Memory B cell (primary cell): ENCODE data around the gene POMZP3.
"Not testable (repeated sequence)": the region's sequence is repeated elsewhere in the genome, so short reads cannot be mapped to it uniquely, and the experiment has no call there.

ENCODE experiments used
- ATAC-seq: fragments of 150-1000 bp; cut with Tn5 transposase; 2 replicates; pipeline ENCODE4 v1.10.0; 2021; ENCODE audit warnings: low read depth, mild to moderate bottlenecking, moderate library complexity
- DNase-seq, 2 donors: peaks; one replicate each; pipeline ENCODE4 v3.0.0; 2022; ENCODE audit warnings: low spot score in 2 of 2
- H3K27ac Mint-ChIP-seq: one replicate; pipeline ENCODE4 v1.8.0; 2022; ENCODE audit warnings: mild to moderate bottlenecking, moderate library complexity, mixed read lengths
- H3K27me3 Mint-ChIP-seq: one replicate; pipeline ENCODE4 v1.8.0; 2022; ENCODE audit warnings: mixed read lengths
- H3K36me3 Mint-ChIP-seq: one replicate; pipeline ENCODE4 v1.8.0; 2022; ENCODE audit warnings: mild to moderate bottlenecking, mixed read lengths
- H3K4me1 Mint-ChIP-seq: one replicate; pipeline ENCODE4 v1.8.0; 2022; ENCODE audit warnings: mixed read lengths
- H3K4me3 Mint-ChIP-seq: one replicate; pipeline ENCODE4 v1.8.0; 2022; ENCODE audit warnings: mild to moderate bottlenecking, moderate library complexity, mixed read lengths
- H3K9me3 Mint-ChIP-seq: one replicate; pipeline ENCODE4 v1.8.0; 2022; ENCODE audit warnings: mixed read lengths

POMZP3 gene

GRCh38 chr7:76600650-76601049, 26.4 kb downstream of the POMZP3 start:
- not testable (repeated sequence) for H3K4me3 Mint-ChIP-seq
- peak overlapping the region; percentile 35 for H3K27ac Mint-ChIP-seq

GRCh38 chr7:76600116-76600482, 27.0 kb downstream of the POMZP3 start:
- H3K27me3 Mint-ChIP-seq, DNase-seq, H3K36me3 Mint-ChIP-seq, H3K27ac Mint-ChIP-seq, ATAC-seq, H3K4me3 Mint-ChIP-seq, H3K9me3 Mint-ChIP-seq, H3K4me1 Mint-ChIP-seq: not testable (repeated sequence)

More at GRCh38 chr7:76600650-76601049, 26.4 kb downstream of the POMZP3 start:
- not testable (repeated sequence) for DNase-seq, H3K4me1 Mint-ChIP-seq, H3K36me3 Mint-ChIP-seq, H3K9me3 Mint-ChIP-seq, H3K27me3 Mint-ChIP-seq, ATAC-seq

DNA sequence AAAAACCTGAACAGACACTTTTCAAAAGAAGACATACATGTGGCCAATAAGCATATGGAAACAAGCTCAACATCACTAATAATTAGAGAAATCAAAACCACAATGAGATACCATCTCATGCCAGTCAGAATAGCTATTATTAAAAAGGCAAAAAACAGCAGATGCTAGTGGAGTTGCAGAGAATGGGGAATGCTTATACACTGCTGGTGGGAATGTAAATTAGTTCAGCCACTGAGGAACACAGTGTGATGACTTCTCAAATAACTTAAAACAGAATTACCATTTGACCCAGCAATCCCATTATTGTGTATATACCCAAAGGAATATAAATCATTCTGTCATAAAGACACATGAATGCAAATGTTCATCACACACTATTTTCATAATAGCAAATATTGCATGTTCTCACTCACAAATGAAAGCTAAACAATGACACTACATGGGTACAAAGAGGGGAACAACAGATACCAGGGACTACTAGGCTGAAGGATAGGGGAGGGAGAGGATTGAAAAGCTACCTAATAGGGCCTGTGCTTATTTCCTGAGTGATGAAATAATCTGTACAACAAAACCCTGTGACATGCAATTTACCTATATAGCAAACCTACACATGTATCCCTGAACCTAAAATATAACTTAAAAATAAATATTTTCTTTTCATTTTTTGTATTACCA, 28.4 kb downstream of the POMZP3 start:
- not testable (repeated sequence) for H3K36me3 Mint-ChIP-seq, H3K4me3 Mint-ChIP-seq, DNase-seq, H3K27ac Mint-ChIP-seq, H3K9me3 Mint-ChIP-seq, H3K27me3 Mint-ChIP-seq, ATAC-seq, H3K4me1 Mint-ChIP-seq

DNA sequence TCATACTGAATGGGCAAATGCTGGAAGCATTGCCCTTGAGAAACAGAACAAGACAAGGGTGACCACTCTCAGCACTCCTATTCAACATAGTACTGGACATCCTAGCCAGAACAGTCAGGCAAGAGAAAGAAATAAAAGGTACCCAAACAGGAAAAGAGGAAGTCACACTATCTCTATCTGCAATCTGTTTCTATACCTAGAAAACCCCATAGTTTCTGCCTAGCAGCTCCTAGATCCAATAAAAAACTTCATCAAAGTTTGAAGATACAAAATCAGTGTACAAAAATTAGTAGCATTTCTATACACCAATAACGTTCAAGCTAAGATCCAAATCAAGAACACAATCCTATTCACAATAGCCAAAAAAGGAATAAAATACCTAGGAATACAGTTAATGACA, 29.8 kb downstream of the POMZP3 start:
- not testable (repeated sequence) for H3K4me3 Mint-ChIP-seq, H3K4me1 Mint-ChIP-seq, H3K27me3 Mint-ChIP-seq, H3K27ac Mint-ChIP-seq, DNase-seq, H3K36me3 Mint-ChIP-seq, H3K9me3 Mint-ChIP-seq
- ATAC-seq: peak; percentile 47

DNA sequence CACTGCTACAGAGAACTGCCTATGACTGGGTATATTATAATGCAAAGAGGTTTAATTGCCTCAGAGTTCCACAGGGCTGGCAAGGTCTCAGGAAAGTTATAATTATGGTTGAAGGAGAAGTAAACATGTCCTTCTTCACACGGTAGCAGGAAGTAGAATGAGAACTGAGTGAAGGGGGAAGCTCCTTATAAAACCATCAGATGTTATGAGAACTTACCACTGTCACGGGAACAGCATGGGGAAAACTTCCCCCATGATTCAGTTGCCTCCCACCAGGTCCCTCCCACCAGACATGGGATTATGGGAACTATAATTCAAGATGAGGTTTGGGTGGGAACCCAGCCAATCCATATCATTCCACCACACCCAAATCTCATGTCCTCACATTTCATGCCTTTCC, 34.4 kb downstream of the POMZP3 start:
- H3K4me3 Mint-ChIP-seq, H3K9me3 Mint-ChIP-seq, H3K27ac Mint-ChIP-seq, ATAC-seq, H3K36me3 Mint-ChIP-seq, H3K27me3 Mint-ChIP-seq, DNase-seq: not testable (repeated sequence)
- peaks cover 14% of the 10 kb centered on the region for H3K4me1 Mint-ChIP-seq

- peaks cover 14% of the 10 kb centered on the region for H3K4me1 Mint-ChIP-seq
- H3K27me3 Mint-ChIP-seq, H3K36me3 Mint-ChIP-seq, H3K9me3 Mint-ChIP-seq: not testable (repeated sequence)
- ATAC-seq (peak; percentile 97), DNase-seq (peak in 1 of 2 donors; percentile 21)
- peak overlapping the region; percentile 17 for H3K4me3 Mint-ChIP-seq
- peak overlapping the region; percentile 65 for H3K27ac Mint-ChIP-seq
Measured at GRCh38 chr7:76591602-76592304, 35.3 kb downstream of the POMZP3 start.

- not testable (repeated sequence) for H3K27me3 Mint-ChIP-seq, ATAC-seq, H3K4me3 Mint-ChIP-seq, H3K36me3 Mint-ChIP-seq, H3K9me3 Mint-ChIP-seq, DNase-seq, H3K27ac Mint-ChIP-seq
- peaks cover 14% of the 10 kb centered on the region for H3K4me1 Mint-ChIP-seq
Measured at GRCh38 chr7:76591033-76591432, 36.0 kb downstream of the POMZP3 start.

DNA sequence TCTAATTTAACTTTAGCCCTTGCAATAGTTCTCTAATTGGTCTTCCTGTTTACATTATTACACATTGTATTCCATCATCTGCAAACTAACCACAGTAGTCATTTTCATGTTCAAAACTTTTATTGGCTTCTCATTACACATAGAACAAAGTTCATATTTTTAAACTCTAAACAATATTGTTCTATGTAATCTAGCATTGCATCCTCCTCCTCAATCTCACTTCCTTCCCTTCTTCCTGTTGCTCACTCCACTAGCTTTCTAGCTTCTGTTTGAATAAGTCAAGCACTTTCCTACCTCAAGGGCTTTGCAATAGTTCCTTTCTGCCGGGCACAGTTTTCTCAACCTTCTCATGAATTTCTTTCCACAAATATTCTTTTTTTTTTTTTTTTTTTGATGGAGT, 38.5 kb downstream of the POMZP3 start:
- peak; percentile 41 for ATAC-seq
- H3K9me3 Mint-ChIP-seq, H3K27me3 Mint-ChIP-seq, H3K36me3 Mint-ChIP-seq, H3K4me3 Mint-ChIP-seq, DNase-seq: not testable (repeated sequence)
- peaks cover 18% of the 10 kb centered on the region for H3K4me1 Mint-ChIP-seq
- H3K27ac Mint-ChIP-seq: peak overlapping the region; percentile 85

DNA sequence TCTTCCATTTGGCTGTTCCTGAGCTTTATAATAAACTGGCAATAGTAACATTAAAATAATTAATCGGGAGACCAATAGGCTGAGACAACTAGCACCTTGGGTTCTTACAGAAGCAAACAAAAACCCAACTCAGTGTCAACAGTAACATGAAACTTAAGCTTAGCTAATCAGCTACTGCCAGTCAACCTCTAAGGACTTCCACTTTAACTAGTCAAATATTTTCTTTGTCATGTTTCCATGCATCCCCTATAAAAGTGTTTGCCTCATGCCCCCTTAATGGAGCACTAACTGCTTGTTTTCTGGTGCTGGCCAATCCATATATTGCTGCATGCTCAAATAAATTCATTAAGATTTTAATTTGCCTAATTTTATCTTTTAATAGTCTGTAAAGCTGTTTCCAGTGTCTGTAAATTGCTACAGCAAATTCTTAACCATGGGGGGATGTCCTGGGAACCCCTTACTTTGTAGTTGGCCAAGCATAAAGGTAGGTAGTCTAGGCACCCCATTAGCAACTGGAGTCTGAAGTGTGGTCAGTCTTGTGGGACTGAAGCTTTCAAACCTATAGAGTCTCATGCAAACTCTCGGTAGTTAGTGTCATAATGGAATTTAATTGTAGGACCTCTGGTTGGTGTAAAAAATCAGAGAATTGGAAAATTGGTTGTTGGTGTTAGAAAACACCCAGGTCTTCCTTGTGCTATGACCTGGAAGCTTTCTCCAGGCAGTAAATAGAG, 40.3 kb downstream of the POMZP3 start:
- H3K27me3 Mint-ChIP-seq, H3K36me3 Mint-ChIP-seq, H3K9me3 Mint-ChIP-seq, DNase-seq, H3K4me3 Mint-ChIP-seq, ATAC-seq: not testable (repeated sequence)
- H3K4me1 Mint-ChIP-seq: peaks cover 15% of the 10 kb centered on the region
- H3K27ac Mint-ChIP-seq: peak overlapping the region; percentile 85

DNA sequence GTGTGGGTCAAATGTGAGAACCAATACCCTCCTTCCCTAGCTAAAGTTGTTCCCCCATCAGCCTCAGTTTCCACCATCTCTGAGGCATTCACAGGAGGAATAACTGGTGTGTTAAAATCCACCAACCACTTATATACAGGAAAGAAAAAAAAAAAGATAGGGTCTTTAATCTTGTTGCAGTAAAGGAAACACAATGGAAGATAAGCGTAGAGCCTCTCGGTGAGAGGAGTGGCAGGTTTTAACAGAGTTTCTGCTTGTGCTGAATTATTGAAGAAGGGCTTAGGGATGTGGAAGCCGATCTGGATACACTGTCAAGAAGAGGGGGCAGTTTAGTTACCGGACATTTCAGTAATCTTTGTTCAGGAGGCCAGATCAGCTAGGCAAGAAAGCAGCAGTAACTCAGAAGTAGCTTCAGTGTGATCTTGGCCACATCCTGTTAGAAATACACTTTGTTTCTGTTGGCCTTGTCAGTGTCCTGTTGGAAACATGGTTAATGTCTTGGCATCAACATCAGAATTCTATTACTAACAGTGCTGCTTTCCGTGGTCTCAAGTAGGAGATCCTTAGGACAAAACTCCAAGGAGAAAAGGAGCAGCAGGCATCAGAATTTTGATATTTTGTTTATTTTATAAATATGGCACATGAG, 43.3 kb downstream of the POMZP3 start:
- not testable (repeated sequence) for DNase-seq, ATAC-seq, H3K9me3 Mint-ChIP-seq, H3K36me3 Mint-ChIP-seq, H3K4me3 Mint-ChIP-seq, H3K27me3 Mint-ChIP-seq, H3K27ac Mint-ChIP-seq
- H3K4me1 Mint-ChIP-seq: peaks cover 14% of the 10 kb centered on the region

DNA sequence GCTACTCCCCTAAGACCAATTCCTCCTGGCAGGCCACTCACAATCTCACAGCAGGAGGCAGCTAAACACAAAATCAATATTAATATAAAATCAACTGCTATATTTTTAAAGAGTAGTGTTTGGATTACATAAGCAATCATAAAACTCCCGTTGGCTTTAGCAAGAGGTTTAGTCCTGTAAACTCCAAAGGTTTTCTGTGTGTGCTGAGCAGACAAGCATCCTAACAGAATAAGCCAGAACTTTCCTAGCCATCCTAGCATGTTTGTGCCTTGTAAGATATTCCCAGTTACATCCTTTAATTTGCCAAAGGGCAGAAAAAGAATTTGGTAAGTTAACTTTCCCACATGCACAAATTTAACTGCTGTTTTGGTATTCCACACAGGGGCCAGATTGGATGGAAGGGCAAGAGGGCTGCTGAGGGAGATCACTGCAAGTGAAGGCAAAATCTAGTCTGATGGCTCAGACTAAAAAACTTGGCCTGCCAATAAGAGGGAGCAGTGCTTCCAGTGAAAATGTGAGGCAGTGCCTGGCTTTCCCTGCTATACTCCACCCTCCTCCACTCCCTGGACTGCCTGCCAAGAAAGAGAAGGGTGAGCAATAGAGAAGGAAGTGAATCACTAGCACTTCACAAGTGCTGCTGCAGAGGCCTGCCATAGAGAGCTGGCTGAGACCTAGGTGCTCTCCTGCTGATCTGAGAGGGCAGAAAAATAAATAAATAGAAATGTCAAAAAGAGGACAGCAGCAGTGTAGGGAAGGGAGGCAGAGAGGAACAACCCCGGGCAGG, 44.0 kb downstream of the POMZP3 start:
- peaks cover 14% of the 10 kb centered on the region for H3K4me1 Mint-ChIP-seq
- ATAC-seq: not testable (repeated sequence)

DNA sequence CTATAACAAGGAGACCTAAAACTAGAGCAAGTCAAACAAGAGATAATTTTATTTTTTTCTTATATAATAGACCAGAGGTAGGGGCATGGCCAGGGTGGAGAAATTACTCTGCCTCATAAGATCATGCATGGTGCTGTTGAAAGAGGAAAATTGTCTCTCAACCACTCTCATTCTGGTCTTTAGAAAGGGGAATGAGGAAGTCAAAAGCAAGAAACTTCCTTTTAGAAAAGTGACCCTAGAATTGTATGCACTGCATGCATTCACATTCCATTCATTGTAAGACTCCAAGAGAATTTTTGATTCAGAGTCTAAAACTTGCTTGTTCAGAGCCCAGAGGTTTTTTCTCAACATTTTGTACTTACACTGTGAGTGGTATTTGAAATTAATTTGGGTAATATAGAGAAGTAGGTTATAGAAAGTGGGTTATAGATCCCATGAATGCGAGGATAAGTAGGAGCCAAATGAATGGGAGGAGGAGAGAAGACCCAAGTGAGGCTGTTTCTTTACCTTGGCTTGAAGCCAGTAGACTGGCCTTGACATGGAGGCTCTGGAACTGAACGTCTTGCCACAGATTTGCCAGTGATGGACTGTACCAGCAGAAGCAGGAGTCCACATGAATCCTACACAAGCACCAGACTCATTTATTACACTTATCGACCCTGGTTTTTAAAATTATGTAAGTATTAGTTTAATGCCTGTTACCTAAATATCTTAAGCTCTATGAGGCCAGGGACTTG, 51.0 kb downstream of the POMZP3 start:
- H3K27ac Mint-ChIP-seq, H3K4me1 Mint-ChIP-seq, DNase-seq, H3K4me3 Mint-ChIP-seq, H3K27me3 Mint-ChIP-seq, H3K36me3 Mint-ChIP-seq, H3K9me3 Mint-ChIP-seq: not testable (repeated sequence)
- ATAC-seq: peak; percentile 50

More for the DNA sequence above, 44.0 kb downstream of the POMZP3 start:
- not testable (repeated sequence) for H3K27ac Mint-ChIP-seq, H3K27me3 Mint-ChIP-seq, H3K4me3 Mint-ChIP-seq, H3K9me3 Mint-ChIP-seq, H3K36me3 Mint-ChIP-seq, DNase-seq

DNA sequence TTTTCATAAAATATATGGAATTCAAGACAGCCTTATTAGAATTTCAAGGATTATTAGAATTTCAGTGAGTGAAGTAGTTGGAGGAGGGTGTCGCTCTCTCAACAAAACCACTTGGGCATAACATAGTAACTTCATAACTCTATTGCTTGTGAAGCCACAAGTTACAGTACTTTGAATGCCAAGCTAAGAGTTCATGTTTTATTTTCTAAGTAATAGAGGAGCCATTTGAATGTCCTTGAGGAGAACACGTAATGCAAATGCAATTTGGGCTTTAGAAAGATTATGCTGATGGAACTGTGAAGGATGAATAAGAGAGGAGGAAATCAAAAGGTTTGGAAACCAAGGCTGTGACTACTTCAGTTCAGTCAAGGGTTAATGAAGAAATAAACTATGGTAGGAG, 51.6 kb downstream of the POMZP3 start:
- not testable (repeated sequence) for ATAC-seq, H3K27me3 Mint-ChIP-seq, H3K27ac Mint-ChIP-seq

More for the DNA sequence above, 51.6 kb downstream of the POMZP3 start:
- not testable (repeated sequence) for H3K36me3 Mint-ChIP-seq, H3K4me1 Mint-ChIP-seq, H3K9me3 Mint-ChIP-seq, DNase-seq, H3K4me3 Mint-ChIP-seq
